ENCODE data around the gene TCEA2. TPM values are rescaled to one million over a fixed set of nuclear protein-coding genes. Genes with fewer than 3 reads are reported as not detected.

The TCEA2 gene
- total and polyA plus RNA-seq, 9 of the 15 experiments (the other 6 are each of a cell fraction or from before 2014, with no cell fraction given) = 1.4 to 28.7 (median 5.4) TPM

DNA sequence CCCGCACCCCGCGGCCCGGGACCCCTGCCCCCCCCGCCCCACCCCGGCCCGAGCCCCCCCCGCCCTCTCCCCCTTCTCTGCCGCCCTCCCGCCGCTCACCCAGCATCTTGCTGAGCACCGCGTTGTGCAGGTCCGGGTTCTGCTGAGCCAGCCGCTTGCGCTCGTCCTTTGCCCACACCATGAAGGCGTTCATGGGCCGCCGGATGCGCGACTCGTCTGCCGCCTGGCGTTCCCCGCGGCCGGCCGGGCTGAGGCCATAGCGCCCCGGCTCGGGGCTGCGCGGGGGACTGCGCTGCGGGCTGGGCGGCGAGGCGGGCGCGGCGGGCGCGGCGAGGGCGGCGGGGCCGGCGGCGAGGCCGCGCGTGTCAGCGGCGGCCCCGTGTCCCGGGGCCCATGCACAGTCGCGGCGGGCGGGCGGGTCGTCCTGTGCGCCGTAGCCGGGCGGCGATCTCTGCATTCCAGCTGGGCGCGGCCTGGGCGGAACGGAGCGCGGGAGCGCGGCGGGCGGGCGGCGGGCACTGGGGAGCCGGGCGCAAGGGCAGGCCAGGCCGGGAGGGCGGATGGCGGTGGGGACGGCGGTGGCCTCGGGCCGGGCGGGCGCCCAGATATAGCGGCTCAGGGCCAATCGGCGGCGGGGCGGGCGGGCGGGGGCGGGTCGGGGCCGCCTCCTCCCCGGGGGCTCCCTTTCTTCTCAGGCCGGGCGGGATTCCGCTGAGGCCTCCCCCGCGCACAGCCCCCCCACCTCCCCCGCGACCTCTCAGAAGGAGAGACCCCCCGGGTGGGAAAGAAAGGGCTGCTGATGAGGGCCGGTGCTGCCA lies 13.7 kb upstream of the TCEA2 start, which contains the start of gene SOX18 (continued):
- TF ChIP-seq, protein P1, sequence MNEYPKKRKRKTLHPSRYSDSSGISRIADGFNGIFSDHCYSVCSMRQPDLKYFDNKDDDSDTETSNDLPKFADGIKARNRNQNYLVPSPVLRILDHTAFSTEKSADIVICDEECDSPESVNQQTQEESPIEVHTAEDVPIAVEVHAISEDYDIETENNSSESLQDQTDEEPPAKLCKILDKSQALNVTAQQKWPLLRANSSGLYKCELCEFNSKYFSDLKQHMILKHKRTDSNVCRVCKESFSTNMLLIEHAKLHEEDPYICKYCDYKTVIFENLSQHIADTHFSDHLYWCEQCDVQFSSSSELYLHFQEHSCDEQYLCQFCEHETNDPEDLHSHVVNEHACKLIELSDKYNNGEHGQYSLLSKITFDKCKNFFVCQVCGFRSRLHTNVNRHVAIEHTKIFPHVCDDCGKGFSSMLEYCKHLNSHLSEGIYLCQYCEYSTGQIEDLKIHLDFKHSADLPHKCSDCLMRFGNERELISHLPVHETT (CRISPR knock-in tag; conservative IDR thresholded peaks at IDR 0.05 in 1 of 2, IDR thresholded peaks at IDR 0.05 in 1 of 2) = 0 out of 4 replicates have a peak, but pooled peaks of 1 of the 2 experiments have one; percentile 14
- TF ChIP-seq ZBTB7A (IDR thresholded peaks at IDR 0.05; ENCODE audit: borderline replicate concordance, control insufficient read depth, low read depth, low read length) = peak; percentile 71; the same call in 1 of the 2 replicates
- peak; percentile 52; the same call in 1 of the 2 replicates for TF ChIP-seq GATAD2B (IDR thresholded peaks at IDR 0.05; ENCODE audit: borderline replicate concordance)
- 0 out of 2 replicates have a peak, but pooled peaks have one; percentile 55 for TF ChIP-seq SAFB (IDR thresholded peaks at IDR 0.05; ENCODE audit: borderline replicate concordance, low read depth, low read length)
- TF ChIP-seq MTA1 (IDR thresholded peaks at IDR 0.05; ENCODE audit: borderline replicate concordance) = 0 out of 2 replicates have a peak, but pooled peaks have one; percentile 36

DNA sequence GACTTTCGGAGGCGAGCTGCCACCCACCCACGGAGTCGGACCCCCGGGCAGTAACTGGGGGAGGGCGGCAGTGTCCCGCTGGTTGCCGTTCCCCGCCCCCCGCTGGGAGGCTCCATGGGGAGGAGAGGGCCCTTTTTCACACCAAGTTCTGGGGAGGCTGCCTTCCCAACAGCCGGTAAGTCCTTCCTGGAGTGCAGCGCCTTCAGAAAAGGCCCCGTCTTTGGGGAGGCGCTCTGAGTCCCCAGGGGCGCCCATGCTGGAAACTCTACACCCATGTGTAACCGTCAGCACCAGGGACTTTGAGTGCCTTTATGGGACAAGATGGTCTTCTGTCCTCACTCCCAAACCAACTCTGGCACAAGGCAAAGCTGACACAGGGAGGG lies 13.1 kb upstream of the TCEA2 start:
- DNase-seq (ENCODE audit: extremely low read depth in 1 of 4, low spot score in 3 of 4) = peak in 2 of 4 experiments; percentile 71 to 77
- Histone ChIP-seq H3K79me2 (ENCODE audit: control insufficient read depth, insufficient read depth, low read length) (peaks cover 12% of the 10 kb centered on the region), H4K20me1 (replicated peaks; ENCODE audit: control insufficient read depth, insufficient read depth, low read length) (no peaks in the 10 kb centered on the region), H3K4me1 (replicated peaks in 1 of 2; ENCODE audit: control insufficient read depth in 2 of 2, insufficient read depth in 2 of 2, low read length in 2 of 2) (peaks cover 39 to 88% of the 10 kb centered on the region in 2 experiments), H3K27ac (ENCODE audit: extremely low read depth, low read depth, low read length) (peak overlapping the region; percentile 85), H3K9ac (ENCODE audit: insufficient read depth in 1 of 2, low read depth in 2 of 2, low read length in 2 of 2) (peak overlapping the region; percentile 68 to 88), H3K4me3 (peak overlapping the region; percentile 48), H3K36me3 (ENCODE audit: control insufficient read depth, insufficient read depth, low read length) (peaks cover 12% of the 10 kb centered on the region; the same call in 1 of the 3 replicates), H3K9me1 (ENCODE audit: control insufficient read depth, insufficient read depth, low read length) (no peaks in the 10 kb centered on the region), H3K4me2 (ENCODE audit: insufficient read depth, low read length) (peak overlapping the region; percentile 82), H3K9me3 (replicated peaks; ENCODE audit: control insufficient read depth, insufficient read depth, low read depth, low read length) (no peaks in the 10 kb centered on the region), H3K27me3 (ENCODE audit: control insufficient read depth in 2 of 2, insufficient read depth in 2 of 2, low read length in 2 of 2) (no peaks in the 10 kb centered on the region), H2AFZ (ENCODE audit: low read depth, low read length) (peak overlapping the region; percentile 92)
- ChIA-PET POLR2A (interaction anchor here (0.6 to 2.5 kb wide), 4 partner anchors 11 to 19 kb away, joined by 3 to 14 read pairs (median 4); no protein-coding TSS in a partner anchor), CTCF (ENCODE audit: low intra/inter-chr PET ratio) (no interaction called here)
- 5% methylated on average over 14 of the region's 16 CpGs for WGBS (ENCODE audit: insufficient coverage, low coverage, missing lambda C conversion rate)
- ATAC-seq = peak; percentile 33
- FAIRE-seq = peak; percentile 58
- in situ Hi-C loops (cut with MboI) (no loop called here), intact Hi-C loops (cut with micrococcal nuclease) (loop anchor here (5.0 kb wide), 1 partner anchor 73 kb away; the partner anchor contains the start of gene SAMD10)
- BruUV-seq (replicated peaks) = no TSS peak
- TF ChIP-seq, protein P2, sequence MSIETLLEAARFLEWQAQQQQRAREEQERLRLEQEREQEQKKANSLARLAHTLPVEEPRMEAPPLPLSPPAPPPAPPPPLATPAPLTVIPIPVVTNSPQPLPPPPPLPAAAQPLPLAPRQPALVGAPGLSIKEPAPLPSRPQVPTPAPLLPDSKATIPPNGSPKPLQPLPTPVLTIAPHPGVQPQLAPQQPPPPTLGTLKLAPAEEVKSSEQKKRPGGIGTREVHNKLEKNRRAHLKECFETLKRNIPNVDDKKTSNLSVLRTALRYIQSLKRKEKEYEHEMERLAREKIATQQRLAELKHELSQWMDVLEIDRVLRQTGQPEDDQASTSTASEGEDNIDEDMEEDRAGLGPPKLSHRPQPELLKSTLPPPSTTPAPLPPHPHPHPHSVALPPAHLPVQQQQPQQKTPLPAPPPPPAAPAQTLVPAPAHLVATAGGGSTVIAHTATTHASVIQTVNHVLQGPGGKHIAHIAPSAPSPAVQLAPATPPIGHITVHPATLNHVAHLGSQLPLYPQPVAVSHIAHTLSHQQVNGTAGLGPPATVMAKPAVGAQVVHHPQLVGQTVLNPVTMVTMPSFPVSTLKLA (conservative IDR thresholded peaks at IDR 0.05) = no peak
- TF ChIP-seq PHF20 (IDR thresholded peaks at IDR 0.05; ENCODE audit: partially characterized antibody) = no peak
- TF ChIP-seq, protein P3, sequence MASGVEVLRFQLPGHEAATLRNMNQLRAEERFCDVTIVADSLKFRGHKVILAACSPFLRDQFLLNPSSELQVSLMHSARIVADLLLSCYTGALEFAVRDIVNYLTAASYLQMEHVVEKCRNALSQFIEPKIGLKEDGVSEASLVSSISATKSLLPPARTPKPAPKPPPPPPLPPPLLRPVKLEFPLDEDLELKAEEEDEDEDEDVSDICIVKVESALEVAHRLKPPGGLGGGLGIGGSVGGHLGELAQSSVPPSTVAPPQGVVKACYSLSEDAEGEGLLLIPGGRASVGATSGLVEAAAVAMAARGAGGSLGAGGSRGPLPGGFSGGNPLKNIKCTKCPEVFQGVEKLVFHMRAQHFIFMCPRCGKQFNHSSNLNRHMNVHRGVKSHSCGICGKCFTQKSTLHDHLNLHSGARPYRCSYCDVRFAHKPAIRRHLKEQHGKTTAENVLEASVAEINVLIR (CRISPR knock-in tag; IDR thresholded peaks at IDR 0.05) = no peak
- TF ChIP-seq, protein P4, sequence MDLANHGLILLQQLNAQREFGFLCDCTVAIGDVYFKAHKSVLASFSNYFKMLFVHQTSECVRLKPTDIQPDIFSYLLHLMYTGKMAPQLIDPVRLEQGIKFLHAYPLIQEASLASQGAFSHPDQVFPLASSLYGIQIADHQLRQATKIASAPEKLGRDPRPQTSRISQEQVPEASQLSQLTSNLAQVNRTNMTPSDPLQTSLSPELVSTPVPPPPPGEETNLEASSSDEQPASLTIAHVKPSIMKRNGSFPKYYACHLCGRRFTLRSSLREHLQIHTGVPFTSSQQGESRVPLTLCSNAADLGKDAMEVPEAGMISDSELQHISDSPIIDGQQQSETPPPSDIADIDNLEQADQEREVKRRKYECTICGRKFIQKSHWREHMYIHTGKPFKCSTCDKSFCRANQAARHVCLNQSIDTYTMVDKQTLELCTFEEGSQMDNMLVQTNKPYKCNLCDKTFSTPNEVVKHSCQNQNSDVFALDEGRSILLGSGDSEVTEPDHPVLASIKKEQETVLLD (IDR thresholded peaks at IDR 0.05) = no peak
- TF ChIP-seq, protein P5, sequence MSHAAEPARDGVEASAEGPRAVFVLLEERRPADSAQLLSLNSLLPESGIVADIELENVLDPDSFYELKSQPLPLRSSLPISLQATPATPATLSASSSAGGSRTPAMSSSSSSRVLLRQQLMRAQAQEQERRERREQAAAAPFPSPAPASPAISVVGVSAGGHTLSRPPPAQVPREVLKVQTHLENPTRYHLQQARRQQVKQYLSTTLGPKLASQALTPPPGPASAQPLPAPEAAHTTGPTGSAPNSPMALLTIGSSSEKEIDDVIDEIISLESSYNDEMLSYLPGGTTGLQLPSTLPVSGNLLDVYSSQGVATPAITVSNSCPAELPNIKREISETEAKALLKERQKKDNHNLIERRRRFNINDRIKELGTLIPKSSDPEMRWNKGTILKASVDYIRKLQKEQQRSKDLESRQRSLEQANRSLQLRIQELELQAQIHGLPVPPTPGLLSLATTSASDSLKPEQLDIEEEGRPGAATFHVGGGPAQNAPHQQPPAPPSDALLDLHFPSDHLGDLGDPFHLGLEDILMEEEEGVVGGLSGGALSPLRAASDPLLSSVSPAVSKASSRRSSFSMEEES (CRISPR knock-in tag; IDR thresholded peaks at IDR 0.05) = no peak
